Stimulated activated effector memory CD8-positive, alpha-beta T cell treated with anti-CD3 and anti-CD28 coated beads, Interleukin-12 subunit alpha, Interleukin-12 subunit beta, amount 100 ng/mL, for 72 hours (primary cell): ENCODE results near the gene PDE3B.
A peak's percentile ranks its signal among the peaks of the same experiment; 100 is the strongest.
"Not testable (repeated sequence)": the region's sequence is repeated elsewhere in the genome, so short reads cannot be mapped to it uniquely, and the experiment has no call there.

ENCODE experiments used
- ATAC-seq: fragments of 150-1000 bp; cut with Tn5 transposase; 2 replicates; pipeline ENCODE4 v1.10.0; 2021
- DNase-seq, 2 donors: peaks; one replicate each; pipeline ENCODE4 v3.0.0; 2021 to 2022; ENCODE audit warnings: low spot score in 2 of 2
- H3K27ac Mint-ChIP-seq: one replicate; pipeline ENCODE4 v1.8.0; 2022; ENCODE audit warnings: mild to moderate bottlenecking, mixed read lengths
- H3K36me3 Mint-ChIP-seq: one replicate; pipeline ENCODE4 v1.8.0; 2022; ENCODE audit warnings: mild to moderate bottlenecking, mixed read lengths
- H3K4me1 Mint-ChIP-seq: one replicate; pipeline ENCODE4 v1.8.0; 2022; ENCODE audit warnings: mixed read lengths
- H3K4me3 Mint-ChIP-seq: one replicate; pipeline ENCODE4 v1.8.0; 2022; ENCODE audit warnings: mild to moderate bottlenecking, mixed read lengths
- H3K9me3 Mint-ChIP-seq: one replicate; pipeline ENCODE4 v1.8.0; 2022; ENCODE audit warnings: mixed read lengths

PDE3B gene

DNA sequence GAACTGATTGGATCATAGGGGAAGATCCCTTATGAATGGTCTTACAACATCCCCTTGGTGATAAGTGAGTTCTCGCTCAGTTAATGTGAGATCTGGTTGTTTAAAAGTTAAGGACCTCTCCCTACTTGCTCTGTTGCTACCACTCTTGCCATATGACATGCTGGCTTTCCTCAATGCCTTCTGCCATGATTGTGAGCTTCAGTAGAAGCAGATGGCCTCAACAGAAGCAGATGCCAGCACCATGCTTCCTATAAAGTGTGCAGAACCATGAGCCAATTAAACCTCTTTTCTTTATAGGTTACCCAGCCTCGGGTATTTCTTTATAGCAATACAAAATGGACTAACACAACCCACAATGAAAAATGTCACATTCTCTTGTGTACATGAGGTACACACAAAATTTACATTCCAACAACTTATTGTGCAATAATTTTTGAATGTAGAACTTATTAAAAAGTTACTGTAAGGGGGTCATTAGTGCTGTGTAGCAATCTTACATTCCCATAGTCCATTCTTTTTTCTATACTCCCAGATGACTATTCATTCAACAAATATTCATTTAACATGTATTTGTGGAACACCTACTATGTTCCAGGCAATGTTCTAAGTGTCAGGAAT, 238.1 kb downstream of the PDE3B start:
- Mint-ChIP-seq H3K4me3 (no peak overlapping the region), H3K27ac (no peak overlapping the region), H3K36me3 (peaks cover 30% of the 10 kb centered on the region), H3K4me1 (peaks cover 14% of the 10 kb centered on the region), H3K9me3 (peaks cover 5% of the 10 kb centered on the region)
- ATAC-seq (no peak), DNase-seq (no peak)

DNA sequence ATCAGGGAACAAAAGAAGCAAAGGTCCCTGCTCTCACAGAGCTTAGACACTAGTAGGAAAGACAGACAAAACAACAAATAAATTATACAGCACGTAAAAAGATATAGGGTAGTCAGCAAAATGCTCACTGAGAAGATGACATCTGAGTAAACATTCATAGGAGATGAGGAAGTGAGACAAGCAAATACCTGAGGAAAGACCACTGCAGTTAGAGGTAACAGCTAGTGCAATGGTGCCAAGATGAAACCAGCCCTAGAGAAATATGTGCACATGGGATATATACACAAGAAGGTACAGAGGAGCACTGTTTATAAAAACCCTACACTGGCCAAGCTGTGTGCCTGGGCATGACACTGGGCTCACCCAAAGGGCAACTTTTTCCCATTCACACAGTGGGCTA, 238.6 kb downstream of the PDE3B start:
- no peak for DNase-seq
- ATAC-seq = no peak
- Mint-ChIP-seq H3K4me1 (peaks cover 18% of the 10 kb centered on the region), H3K27ac (peak overlapping the region; percentile 56), H3K9me3 (peaks cover 5% of the 10 kb centered on the region), H3K4me3 (no peak overlapping the region), H3K36me3 (peaks cover 30% of the 10 kb centered on the region)

DNA sequence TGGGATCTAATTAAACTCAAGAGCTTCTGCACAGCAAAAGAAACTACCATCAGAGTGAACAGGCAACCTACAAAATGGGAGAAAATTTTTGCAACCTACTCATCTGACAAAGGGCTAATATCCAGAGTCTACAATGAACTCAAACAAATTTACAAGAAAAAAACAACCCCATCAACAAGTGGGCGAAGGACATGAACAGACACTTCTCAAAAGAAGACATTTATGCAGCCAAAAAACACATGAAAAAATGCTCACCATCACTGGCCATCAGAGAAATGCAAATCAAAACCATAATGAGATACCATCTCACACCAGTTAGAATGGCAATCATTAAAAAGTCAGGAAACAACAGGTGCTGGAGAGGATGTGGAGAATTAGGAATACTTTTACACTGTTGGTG, 240.1 kb downstream of the PDE3B start:
- H3K36me3 Mint-ChIP-seq = peaks cover 17% of the 10 kb centered on the region

DNA sequence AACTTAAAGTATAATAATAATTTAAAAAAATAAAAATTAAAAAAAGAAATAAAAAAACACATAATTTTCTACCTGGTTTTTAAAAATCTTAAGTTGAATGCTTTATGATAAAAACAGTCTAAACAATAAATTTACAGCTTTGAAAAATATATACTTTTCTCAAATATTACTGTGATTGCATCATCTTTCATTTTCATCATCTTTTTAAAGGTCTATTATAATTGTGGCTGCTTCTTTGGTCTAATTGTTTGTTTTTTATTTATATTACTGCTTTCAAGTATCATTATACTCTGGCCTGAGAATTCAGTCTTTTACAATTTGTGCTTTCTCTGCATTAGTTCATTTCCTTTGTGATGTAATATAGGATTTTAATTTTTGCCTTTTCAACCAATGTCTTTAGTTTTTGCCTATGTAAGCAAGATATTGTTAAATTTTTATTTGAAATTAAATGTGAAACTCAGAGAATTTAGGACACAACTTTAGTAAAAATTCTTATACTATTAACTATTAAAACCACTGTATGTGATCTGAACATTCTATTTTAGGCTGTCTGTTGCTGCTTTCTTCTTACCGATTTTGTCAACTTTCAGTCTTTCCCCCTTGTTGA, 241.2 kb downstream of the PDE3B start:
- no peak for ATAC-seq
- DNase-seq = no peak
- H3K9me3 Mint-ChIP-seq = peaks cover 5% of the 10 kb centered on the region
- H3K36me3 Mint-ChIP-seq = peaks cover 10% of the 10 kb centered on the region
- no peak overlapping the region for H3K4me3 Mint-ChIP-seq
- no peak overlapping the region for H3K27ac Mint-ChIP-seq
- H3K4me1 Mint-ChIP-seq = peaks cover 36% of the 10 kb centered on the region

More for the DNA sequence above, 240.1 kb downstream of the PDE3B start:
- not testable (repeated sequence) for H3K9me3 Mint-ChIP-seq, H3K27ac Mint-ChIP-seq, DNase-seq, ATAC-seq, H3K4me3 Mint-ChIP-seq
- H3K4me1 Mint-ChIP-seq = peaks cover 30% of the 10 kb centered on the region

DNA sequence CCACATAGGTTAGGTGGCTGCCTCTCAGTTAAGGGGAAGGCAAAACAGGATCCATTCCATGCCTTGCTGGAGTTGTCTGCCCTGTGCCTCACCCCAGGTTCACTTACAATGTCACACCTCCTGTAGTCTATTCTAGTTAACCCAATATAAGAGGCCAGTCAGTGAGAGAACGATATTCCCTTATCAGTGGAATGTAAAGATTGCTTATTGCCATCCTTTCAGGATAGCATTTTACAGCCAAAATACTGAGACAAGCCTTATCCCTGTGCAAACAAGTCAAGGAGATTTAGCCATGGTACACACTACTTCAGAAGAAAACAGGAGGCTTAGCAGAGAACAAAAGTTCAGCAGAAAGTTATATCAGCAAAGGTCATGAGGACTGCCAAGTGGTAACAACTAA, 242.9 kb downstream of the PDE3B start:
- DNase-seq (no peak), ATAC-seq (no peak)
- H3K4me1 Mint-ChIP-seq = peaks cover 46% of the 10 kb centered on the region
- peaks cover 14% of the 10 kb centered on the region for H3K36me3 Mint-ChIP-seq
- no peak overlapping the region for H3K4me3 Mint-ChIP-seq
- no peak overlapping the region for H3K27ac Mint-ChIP-seq
- peaks cover 5% of the 10 kb centered on the region for H3K9me3 Mint-ChIP-seq

DNA sequence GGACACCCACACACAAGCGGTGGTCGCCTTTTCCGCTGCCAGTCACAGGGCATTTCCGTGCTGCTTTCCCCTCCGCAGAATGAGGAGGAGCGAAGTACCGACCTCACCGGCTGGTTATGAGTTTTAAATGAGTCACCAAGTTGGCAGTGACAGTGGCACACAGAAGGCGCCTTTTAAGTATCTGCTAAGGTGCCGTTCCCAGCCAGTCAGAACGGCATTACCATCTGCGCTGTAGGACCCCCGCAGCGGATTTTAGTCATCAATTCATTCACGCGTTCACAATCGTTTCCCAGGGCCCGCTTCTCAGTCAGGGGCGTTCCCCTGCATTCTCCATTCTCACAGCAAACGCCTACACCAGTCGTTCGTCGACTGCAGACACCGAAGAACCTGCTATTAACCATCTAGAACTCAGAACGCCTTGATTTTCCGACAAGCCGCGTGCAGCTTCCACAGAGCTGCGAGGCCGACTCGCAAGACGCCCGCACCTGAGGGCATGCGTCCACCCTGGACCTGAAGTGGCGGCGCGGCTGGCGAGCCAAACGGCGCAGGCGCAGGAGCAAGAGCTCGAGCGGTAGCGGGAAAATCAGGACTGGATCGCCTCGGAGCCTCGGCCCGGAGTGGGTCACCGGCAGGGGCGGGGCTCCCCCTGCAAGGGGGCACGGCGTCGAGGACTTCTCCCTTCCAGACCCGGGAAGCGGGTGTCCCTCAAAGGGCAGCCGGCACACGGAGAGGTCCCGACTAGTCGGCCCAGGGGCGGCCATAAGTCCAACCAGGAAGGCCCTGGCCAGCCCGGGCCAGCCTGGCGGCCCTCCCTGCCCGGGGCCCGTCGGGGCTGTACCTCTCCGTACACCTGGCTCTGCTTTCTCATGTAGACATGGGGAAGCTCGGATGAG, 247.8 kb downstream of the PDE3B start:
- H3K4me1 Mint-ChIP-seq = peaks cover 54% of the 10 kb centered on the region
- H3K27ac Mint-ChIP-seq = peak overlapping the region; percentile 99
- H3K4me3 Mint-ChIP-seq = peak overlapping the region; percentile 93
- ATAC-seq (peak; percentile 84), DNase-seq (peak; percentile 90 to 94)
- peaks cover 13% of the 10 kb centered on the region for H3K36me3 Mint-ChIP-seq
- H3K9me3 Mint-ChIP-seq = no peaks in the 10 kb centered on the region

DNA sequence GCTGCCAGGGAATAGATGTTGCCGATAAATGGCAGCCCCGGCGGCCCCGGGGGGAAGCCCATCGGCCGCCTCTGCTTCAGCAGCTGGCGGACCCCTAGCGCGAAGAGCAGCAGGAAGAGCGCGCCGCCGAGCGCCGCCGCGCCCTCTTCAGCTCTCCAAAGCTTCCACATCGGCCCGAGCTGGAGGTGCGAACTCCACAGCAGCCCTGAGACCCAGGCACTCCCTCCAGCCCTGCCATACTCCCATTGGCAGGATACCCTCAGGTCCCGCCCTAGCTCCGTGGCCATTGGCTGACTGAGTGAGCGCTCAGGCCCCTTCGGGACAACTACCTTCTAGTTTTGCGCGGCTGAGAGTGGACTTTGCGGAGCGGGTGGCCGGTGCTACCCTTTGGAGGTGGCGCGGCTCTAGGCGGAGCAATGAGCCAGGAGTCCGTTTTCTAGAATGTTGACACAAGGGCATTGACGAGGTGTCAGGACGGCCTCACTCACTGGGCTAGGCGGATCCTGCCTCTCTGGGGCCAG, 248.5 kb downstream of the PDE3B start, which contains the start of gene CYP2R1:
Gene CYP2R1, minus strand, starts transcription at position 196 of the 521 bp plus-strand sequence. Its CDS starts 26 bp downstream, at position 170.
- ATAC-seq (peak; percentile 91), DNase-seq (peak; percentile 82 to 95)
- Mint-ChIP-seq H3K36me3 (peaks cover 13% of the 10 kb centered on the region), H3K27ac (peak within 1 kb of the TSS; percentile 99), H3K4me3 (peak within 1 kb of the TSS; percentile 93), H3K9me3 (no peaks in the 10 kb centered on the region), H3K4me1 (peaks cover 47% of the 10 kb centered on the region)

DNA sequence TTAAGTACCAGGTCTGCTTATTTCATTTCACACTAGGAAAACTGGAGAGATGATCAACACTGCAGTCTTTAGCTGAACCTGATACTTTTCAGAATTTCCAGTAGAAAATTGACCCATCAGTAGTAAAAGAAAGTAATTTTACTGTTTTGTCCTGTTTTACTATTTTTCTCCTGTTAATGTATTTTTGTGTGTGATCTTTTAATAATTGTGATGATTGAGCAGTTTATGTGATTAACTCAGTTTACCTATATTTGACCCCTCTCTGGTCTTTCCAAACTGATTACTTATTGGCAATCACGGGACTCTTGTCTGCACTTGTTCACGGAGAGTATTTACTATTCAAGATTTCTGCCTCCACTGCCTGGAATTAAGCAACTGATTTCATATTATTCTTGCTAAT, 249.0 kb downstream of the PDE3B start:
- Mint-ChIP-seq H3K4me3 (peak overlapping the region; percentile 93), H3K4me1 (peaks cover 46% of the 10 kb centered on the region), H3K36me3 (peaks cover 13% of the 10 kb centered on the region), H3K9me3 (no peaks in the 10 kb centered on the region), H3K27ac (peak overlapping the region; percentile 99)
- no peak for DNase-seq
- no peak for ATAC-seq

DNA sequence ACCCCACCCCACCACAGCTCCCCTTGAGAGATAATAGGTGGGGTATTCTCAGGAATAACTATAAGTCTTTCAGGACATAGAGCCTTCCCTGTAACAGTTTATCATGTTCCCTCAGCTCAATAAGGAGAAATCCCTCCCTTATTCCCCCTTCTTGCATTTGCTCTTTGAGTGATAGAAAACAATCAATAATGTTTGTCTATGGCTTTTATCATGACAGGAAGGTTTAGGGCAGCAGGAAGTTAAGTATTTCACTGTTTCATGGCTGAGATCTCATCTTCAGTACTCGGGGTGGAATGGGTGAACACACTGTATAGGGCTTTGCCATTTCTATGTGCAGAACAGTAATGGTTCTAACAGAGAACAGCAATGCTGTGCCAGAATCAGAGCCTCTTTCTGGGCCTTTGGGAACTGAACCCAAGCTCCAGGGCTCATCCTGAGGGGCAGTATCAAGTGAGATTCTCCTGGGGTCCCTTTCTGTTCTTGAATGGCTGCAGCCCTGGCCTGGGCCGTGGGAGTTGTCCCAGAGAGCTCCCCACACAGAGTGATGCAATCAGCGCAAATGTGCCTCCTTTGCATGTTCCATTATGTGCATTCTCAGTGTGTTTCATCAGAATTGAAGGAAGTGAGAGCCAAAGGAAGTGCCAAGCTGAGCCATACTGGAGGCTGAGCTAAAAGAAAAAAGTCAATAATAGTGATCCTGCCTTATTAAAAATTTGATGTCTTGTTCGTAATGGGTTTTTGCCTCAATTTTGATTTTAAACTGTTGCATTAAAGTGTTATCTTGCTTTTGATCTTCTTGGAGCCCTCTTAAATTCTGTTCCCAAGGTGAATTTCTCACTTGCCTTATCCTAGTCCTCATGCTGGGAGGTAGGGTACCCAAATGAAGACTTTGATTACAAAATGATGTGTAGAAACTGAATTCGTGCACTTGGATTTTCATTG, 251.3 kb downstream of the PDE3B start:
- peak overlapping the region; percentile 75 for H3K27ac Mint-ChIP-seq
- DNase-seq (peak in 1 of 2 donors; percentile 56), ATAC-seq (no peak)
- H3K9me3 Mint-ChIP-seq = no peaks in the 10 kb centered on the region
- peaks cover 13% of the 10 kb centered on the region for H3K36me3 Mint-ChIP-seq
- peaks cover 29% of the 10 kb centered on the region for H3K4me1 Mint-ChIP-seq
- H3K4me3 Mint-ChIP-seq = no peak overlapping the region

DNA sequence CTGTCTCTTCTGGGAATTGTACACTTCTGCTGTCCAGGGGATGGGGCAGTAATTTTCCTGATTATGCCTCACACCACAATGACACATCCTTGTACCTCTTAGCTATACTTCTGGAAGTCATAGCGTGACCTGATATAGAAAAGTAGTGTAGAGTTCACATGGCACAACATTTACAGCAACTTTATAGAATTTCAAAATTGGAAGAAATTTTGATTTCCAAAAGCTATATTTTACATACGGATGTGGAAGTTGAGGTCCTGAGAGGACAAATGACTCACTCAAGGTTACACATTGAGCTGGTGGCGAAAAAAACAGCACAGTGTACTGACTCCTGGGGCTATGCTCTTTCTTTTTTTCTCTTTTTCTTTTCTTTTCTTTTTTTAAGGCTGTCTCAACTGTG, 254.8 kb downstream of the PDE3B start:
- no peaks in the 10 kb centered on the region for H3K36me3 Mint-ChIP-seq

DNA sequence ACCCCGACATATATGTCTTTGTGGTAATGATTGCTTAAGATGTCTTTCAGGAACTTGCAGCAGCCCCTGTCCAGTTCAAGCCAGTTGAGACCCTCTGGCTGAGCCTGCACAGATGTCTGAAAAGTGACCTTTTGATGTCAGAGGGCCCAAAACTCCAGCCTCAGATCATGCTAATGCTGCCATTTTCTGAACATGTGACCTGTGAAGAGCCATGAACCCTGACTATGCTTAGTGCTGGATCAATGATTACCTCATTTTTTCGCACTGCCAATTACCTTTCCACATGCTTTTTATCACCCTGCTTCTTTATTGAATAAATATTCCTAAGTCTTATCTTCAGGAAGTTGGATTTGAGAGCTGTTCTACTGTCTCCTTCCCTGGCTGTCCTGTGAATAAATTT, 255.3 kb downstream of the PDE3B start:
- Mint-ChIP-seq H3K4me1 (peaks cover 10% of the 10 kb centered on the region), H3K27ac (no peak overlapping the region), H3K36me3 (no peaks in the 10 kb centered on the region), H3K4me3 (no peak overlapping the region), H3K9me3 (no peaks in the 10 kb centered on the region)
- no peak for DNase-seq
- ATAC-seq = no peak

More for the DNA sequence above, 254.8 kb downstream of the PDE3B start:
- Mint-ChIP-seq H3K4me1 (peaks cover 10% of the 10 kb centered on the region), H3K9me3 (no peaks in the 10 kb centered on the region), H3K27ac (no peak overlapping the region), H3K4me3 (no peak overlapping the region)
- no peak for ATAC-seq
- DNase-seq = no peak

DNA sequence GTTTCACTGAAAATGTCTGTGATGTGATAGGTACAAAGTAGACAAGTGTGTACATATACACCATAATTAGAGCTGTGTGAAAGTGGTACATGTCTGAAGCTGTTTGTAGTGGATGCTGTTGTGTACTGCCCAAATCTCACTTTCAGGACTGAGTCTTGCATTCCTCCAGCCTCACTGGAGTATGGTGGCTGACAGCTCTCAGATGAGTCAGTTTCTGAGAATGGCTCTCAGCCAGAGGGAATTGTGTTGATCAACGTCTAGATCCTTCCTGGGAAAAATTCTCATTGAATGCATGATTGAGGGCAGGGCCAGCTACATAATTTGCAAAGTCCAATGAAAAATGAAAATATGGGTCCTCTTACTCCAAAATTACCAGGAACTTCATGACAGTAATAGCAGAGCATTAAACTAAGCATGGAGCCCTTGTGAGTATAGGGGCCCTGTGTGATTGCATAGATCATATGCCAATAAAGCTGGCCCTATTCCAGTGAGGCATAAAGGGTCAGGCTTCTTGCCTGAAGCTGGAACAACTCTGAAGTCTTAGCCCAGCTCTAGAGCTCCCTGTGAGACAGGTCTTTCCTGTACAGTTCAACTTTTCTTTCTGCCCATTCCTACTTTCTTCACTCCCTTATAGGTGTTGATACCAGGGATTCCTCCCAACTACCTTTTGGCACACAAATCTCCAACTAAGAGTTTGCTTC, 259.2 kb downstream of the PDE3B start:
- Mint-ChIP-seq H3K27ac (no peak overlapping the region), H3K4me1 (peaks cover 33% of the 10 kb centered on the region), H3K4me3 (no peak overlapping the region), H3K9me3 (no peaks in the 10 kb centered on the region), H3K36me3 (peaks cover 17% of the 10 kb centered on the region)
- no peak for DNase-seq
- no peak for ATAC-seq

DNA sequence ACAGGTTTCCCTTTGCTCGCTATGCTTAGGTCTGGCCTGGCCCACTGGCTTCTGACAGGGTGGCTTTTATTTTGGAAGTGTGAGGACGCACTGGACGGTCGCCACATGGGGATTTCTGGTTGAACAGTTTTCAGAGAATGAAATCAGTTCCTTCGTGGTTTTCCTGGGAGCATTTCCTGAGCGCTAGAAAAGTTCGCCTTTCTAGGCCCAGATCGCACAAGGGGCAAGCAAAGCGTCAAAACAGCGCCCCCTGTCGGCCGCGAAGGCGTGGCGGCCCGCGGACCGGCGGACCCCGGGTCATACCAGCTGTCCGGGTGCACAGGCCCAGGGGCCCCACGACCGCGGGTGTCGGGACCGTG, 261.1 kb downstream of the PDE3B start:
- peaks cover 42% of the 10 kb centered on the region for H3K4me1 Mint-ChIP-seq
- peak; percentile 88 to 94 for DNase-seq
- H3K9me3 Mint-ChIP-seq = no peaks in the 10 kb centered on the region
- H3K36me3 Mint-ChIP-seq = peaks cover 17% of the 10 kb centered on the region
- H3K4me3 Mint-ChIP-seq = peak overlapping the region; percentile 91
- peak; percentile 76 for ATAC-seq
- H3K27ac Mint-ChIP-seq = peak overlapping the region; percentile 92
